Right atrium auricular region (tissue), 2 donors: Measurements from ENCODE around the gene ARID5B. TPM values are rescaled to one million over a fixed set of nuclear protein-coding genes. Genes with fewer than 3 reads are reported as not detected.

Source experiments
- DNase-seq: peaks from one replicate; pipeline ENCODE4 v3.0.0-alpha.2; 2019; ENCODE audit warnings: low spot score
- H3K27ac ChIP-seq, 2 donors: fragments of 200-600 bp; sonication (generic); 1 replicate in 1 of 2; 2 replicates in 1 of 2; pipeline ENCODE4 v1.5.1; 2016 to 2019
- H3K27me3 ChIP-seq, 2 donors: fragments of 200-600 bp; sonication (generic); one replicate each; pipeline versions ENCODE4 v1.5.1 to v1.6.0; 2017 to 2019
- H3K36me3 ChIP-seq: fragments of 200-600 bp; sonication (generic); one replicate; pipeline ENCODE4 v1.5.1; 2016
- H3K4me1 ChIP-seq, 2 donors: fragments of 200-600 bp; sonication (generic); one replicate each; pipeline versions ENCODE4 v1.5.1 to v1.6.0; 2017 to 2019
- H3K4me3 ChIP-seq, 2 donors: fragments of 200-600 bp; sonication (generic); 1 replicate in 1 of 2; 2 replicates in 1 of 2; pipeline ENCODE4 v1.5.1; 2017 to 2019; ENCODE audit warnings: mild to moderate bottlenecking in 1 of 2, moderate library complexity in 1 of 2
- H3K9me3 ChIP-seq, 2 donors: fragments of 200-600 bp; sonication (generic); one replicate each; pipeline ENCODE4 v1.5.1; 2019
- total RNA-seq, 2 donors: library from RNA; depleted of rRNA; stranded (reverse); fragments of >200 nt; gene quantifications; one replicate each; pipeline ENCODE4 v1.1.0, GENCODE V29; 2016
- TF ChIP-seq, protein P1 (sequence below), 2 donors: fragments of 200-600 bp; sonication (generic); IDR thresholded peaks; one replicate each; pipeline ENCODE4 v1.5.1; 2019; ENCODE audit warnings: antibody characterized with exemption in 2 of 2

Gene ARID5B
- total RNA-seq, 2 donors from 2014 or later, result 37.9 to 53.4 TPM

DNA sequence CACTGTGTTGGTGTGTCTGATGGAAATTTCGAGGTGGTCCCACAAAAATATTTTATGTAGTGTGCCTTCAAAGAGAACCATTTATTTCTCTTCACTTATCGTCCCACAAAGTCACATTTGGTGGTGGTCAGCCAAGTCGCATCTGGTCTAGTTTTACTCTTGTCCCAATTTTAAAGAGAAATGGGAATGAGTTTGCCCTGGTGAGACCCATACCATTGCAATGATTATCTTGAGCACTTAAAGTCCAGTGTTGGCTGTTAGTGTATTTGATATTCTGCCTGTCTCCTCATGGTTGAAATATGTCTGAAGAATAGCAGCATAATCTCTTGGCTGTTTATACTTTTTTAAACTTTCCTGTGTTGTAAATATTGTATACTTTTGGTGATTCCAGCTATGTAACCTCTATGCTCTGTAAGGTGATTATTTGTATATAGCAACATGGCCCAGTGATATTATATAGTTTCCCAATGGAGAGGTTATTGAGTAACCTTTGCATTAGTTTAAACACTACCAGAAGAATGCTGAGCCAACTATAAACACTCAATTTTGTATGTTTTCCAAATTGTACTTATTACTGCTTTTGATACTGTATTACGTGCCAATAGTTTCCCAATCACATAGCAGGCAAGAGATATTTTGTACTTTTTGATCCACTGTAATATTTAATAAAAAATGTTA lies 194.9 kb downstream of the ARID5B start:
- Histone ChIP-seq H3K36me3 (peaks cover 21% of the 10 kb centered on the region), H3K9me3 (no peaks in the 10 kb centered on the region), H3K4me1 (peaks cover 0 to 44% of the 10 kb centered on the region in 2 donors), H3K27ac (peak overlapping the region; percentile 60 to 77), H3K4me3 (no peak overlapping the region), H3K27me3 (no peaks in the 10 kb centered on the region)
- TF ChIP-seq, protein P1, sequence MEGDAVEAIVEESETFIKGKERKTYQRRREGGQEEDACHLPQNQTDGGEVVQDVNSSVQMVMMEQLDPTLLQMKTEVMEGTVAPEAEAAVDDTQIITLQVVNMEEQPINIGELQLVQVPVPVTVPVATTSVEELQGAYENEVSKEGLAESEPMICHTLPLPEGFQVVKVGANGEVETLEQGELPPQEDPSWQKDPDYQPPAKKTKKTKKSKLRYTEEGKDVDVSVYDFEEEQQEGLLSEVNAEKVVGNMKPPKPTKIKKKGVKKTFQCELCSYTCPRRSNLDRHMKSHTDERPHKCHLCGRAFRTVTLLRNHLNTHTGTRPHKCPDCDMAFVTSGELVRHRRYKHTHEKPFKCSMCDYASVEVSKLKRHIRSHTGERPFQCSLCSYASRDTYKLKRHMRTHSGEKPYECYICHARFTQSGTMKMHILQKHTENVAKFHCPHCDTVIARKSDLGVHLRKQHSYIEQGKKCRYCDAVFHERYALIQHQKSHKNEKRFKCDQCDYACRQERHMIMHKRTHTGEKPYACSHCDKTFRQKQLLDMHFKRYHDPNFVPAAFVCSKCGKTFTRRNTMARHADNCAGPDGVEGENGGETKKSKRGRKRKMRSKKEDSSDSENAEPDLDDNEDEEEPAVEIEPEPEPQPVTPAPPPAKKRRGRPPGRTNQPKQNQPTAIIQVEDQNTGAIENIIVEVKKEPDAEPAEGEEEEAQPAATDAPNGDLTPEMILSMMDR (IDR thresholded peaks at IDR 0.05), result no peak
- DNase-seq, result no peak

GRCh38 chr10:62098278-62099121 lies 197.0 kb downstream of the ARID5B start:
- TF ChIP-seq, protein P1 (IDR thresholded peaks at IDR 0.05), result no peak
- Histone ChIP-seq H3K4me3 (no peak overlapping the region), H3K27me3 (no peaks in the 10 kb centered on the region), H3K27ac (peak overlapping the region; percentile 31 to 48), H3K4me1 (peaks cover 0 to 32% of the 10 kb centered on the region in 2 donors), H3K36me3 (no peaks in the 10 kb centered on the region), H3K9me3 (no peaks in the 10 kb centered on the region)
- no peak for DNase-seq

GRCh38 chr10:62099299-62099698 lies 197.8 kb downstream of the ARID5B start:
- TF ChIP-seq, protein P1 (IDR thresholded peaks at IDR 0.05), result no peak
- H3K27ac ChIP-seq, result peak overlapping the region in 1 of 2 donors; percentile 48
- H3K9me3 ChIP-seq, result no peaks in the 10 kb centered on the region
- no peak for DNase-seq
- peaks cover 0 to 25% of the 10 kb centered on the region in 2 donors for H3K4me1 ChIP-seq
- H3K4me3 ChIP-seq, result no peak overlapping the region
- no peaks in the 10 kb centered on the region for H3K27me3 ChIP-seq
- no peaks in the 10 kb centered on the region for H3K36me3 ChIP-seq

- H3K9me3 ChIP-seq, result no peaks in the 10 kb centered on the region
- no peaks in the 10 kb centered on the region for H3K27me3 ChIP-seq
- H3K4me1 ChIP-seq, result peaks cover 0 to 5% of the 10 kb centered on the region in 2 donors
- H3K4me3 ChIP-seq, result no peak overlapping the region
- no peaks in the 10 kb centered on the region for H3K36me3 ChIP-seq
- no peak for DNase-seq
- H3K27ac ChIP-seq, result no peak overlapping the region
- TF ChIP-seq, protein P1 (IDR thresholded peaks at IDR 0.05), result no peak
Measured at GRCh38 chr10:62103857-62104256, 202.4 kb downstream of the ARID5B start.

GRCh38 chr10:62106929-62107519 lies 205.5 kb downstream of the ARID5B start:
- Histone ChIP-seq H3K27ac (no peak overlapping the region), H3K27me3 (no peaks in the 10 kb centered on the region), H3K4me1 (peaks cover 0 to 19% of the 10 kb centered on the region in 2 donors), H3K9me3 (no peaks in the 10 kb centered on the region), H3K4me3 (no peak overlapping the region), H3K36me3 (no peaks in the 10 kb centered on the region)
- TF ChIP-seq, protein P1 (IDR thresholded peaks at IDR 0.05), result no peak
- no peak for DNase-seq
